ENCODE measurements around the gene PRRT3. TPM values are rescaled to one million over a fixed set of nuclear protein-coding genes. Genes with fewer than 3 reads are reported as not detected.
A peak's percentile ranks its signal among the peaks of the same experiment; 100 is the strongest.

PRRT3 gene
- total and polyA plus RNA-seq, 2 of the 13 experiments (the other 11 are each of a cell fraction or from before 2014, with no cell fraction given) = 0.22 to 0.44 TPM

DNA sequence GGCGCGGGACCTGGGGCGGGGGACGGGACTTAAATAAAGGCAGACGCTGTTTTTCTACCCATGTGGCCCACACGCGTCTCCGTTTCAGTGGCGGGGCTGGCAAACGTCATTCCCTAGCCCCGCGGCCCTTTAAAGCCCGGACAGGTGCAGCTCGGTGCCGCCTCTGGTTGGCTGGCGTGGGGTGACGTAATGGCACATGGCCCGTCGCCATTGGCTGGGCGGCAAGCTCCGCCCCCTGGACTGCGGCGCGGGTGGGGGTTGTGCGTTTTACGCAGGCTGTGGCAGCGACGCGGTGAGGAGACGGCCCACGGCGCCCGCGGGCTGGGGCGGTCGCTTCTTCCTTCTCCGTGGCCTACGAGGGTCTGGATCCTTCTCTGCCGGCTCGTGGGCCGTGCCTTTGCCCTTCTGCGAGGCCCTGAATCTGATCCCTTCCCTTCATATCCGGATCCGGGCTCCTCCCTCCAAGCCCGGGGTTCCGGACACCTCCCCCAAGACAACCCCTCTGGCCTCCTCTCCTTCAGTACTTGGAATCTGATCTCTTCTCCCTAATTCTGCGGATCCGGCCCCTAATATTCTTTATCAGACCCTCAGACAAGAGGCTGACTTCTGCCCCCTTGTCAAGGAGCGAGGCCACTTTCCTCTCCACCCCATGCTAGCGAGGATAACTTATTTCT lies 18.5 kb downstream of the PRRT3 start, which contains the start of gene CRELD1 (continued):
- no peak for TF ChIP-seq ZBTB3 (CRISPR knock-in tag; IDR thresholded peaks at IDR 0.05; ENCODE audit: borderline replicate concordance, low read depth)
- TF ChIP-seq SUZ12 (IDR thresholded peaks at IDR 0.05; ENCODE audit: low read depth, low read length) = no peak
- peak; percentile 93 for TF ChIP-seq RBM39 (IDR thresholded peaks at IDR 0.05; ENCODE audit: low read depth, low read length, poor library complexity, severe bottlenecking)
- TF ChIP-seq ZNF441 (CRISPR knock-in tag; IDR thresholded peaks at IDR 0.05; ENCODE audit: borderline replicate concordance) = no peak; the same call in 1 of the 2 replicates
- no peak for TF ChIP-seq ZNF282 (IDR thresholded peaks at IDR 0.05; ENCODE audit: partially characterized antibody)
- TF ChIP-seq, protein P1, sequence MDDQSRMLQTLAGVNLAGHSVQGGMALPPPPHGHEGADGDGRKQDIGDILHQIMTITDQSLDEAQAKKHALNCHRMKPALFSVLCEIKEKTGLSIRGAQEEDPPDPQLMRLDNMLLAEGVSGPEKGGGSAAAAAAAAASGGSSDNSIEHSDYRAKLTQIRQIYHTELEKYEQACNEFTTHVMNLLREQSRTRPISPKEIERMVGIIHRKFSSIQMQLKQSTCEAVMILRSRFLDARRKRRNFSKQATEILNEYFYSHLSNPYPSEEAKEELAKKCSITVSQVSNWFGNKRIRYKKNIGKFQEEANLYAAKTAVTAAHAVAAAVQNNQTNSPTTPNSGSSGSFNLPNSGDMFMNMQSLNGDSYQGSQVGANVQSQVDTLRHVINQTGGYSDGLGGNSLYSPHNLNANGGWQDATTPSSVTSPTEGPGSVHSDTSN (CRISPR knock-in tag; IDR thresholded peaks at IDR 0.05; ENCODE audit: borderline replicate concordance) = peak; percentile 41; the same call in 1 of the 2 replicates
- TF ChIP-seq HNF1B (CRISPR knock-in tag; IDR thresholded peaks at IDR 0.05) = no peak
- peak; percentile 14; the same call in 1 of the 2 replicates for TF ChIP-seq FOXC1 (CRISPR knock-in tag; IDR thresholded peaks at IDR 0.05; ENCODE audit: borderline replicate concordance)
- TF ChIP-seq SAP130 (CRISPR knock-in tag; IDR thresholded peaks at IDR 0.05; ENCODE audit: low read depth) = peak; percentile 93
- TF ChIP-seq ZNF138 (CRISPR knock-in tag; IDR thresholded peaks at IDR 0.05; ENCODE audit: low read depth) = no peak
- no peak for TF ChIP-seq ZNF784 (CRISPR knock-in tag; IDR thresholded peaks at IDR 0.05; ENCODE audit: borderline replicate concordance)
- no peak for TF ChIP-seq HES4 (CRISPR knock-in tag; IDR thresholded peaks at IDR 0.05; ENCODE audit: borderline replicate concordance)
- peak; percentile 61; the same call in 1 of the 2 replicates for TF ChIP-seq NR0B2 (CRISPR knock-in tag; IDR thresholded peaks at IDR 0.05)
- no peak for TF ChIP-seq SNAI1 (CRISPR knock-in tag; IDR thresholded peaks at IDR 0.05; ENCODE audit: borderline replicate concordance)
- 0 out of 2 replicates have a peak, but pooled peaks have one; percentile 10 for TF ChIP-seq ZNF652 (CRISPR knock-in tag; IDR thresholded peaks at IDR 0.05; ENCODE audit: borderline replicate concordance, low read depth)
- no peak for TF ChIP-seq SCMH1 (CRISPR knock-in tag; IDR thresholded peaks at IDR 0.05; ENCODE audit: borderline replicate concordance)
- 0 out of 2 replicates have a peak, but pooled peaks have one; percentile 59 for TF ChIP-seq ZNF251 (CRISPR knock-in tag; IDR thresholded peaks at IDR 0.05)
- TF ChIP-seq ZNF639 (CRISPR knock-in tag; conservative IDR thresholded peaks at IDR 0.05) = 0 out of 2 replicates have a peak, but pooled peaks have one; percentile 28
- peak; percentile 14; the same call in 1 of the 2 replicates for TF ChIP-seq FOXA3 (CRISPR knock-in tag; IDR thresholded peaks at IDR 0.05)
- peak; percentile 77 for TF ChIP-seq KAT8 (CRISPR knock-in tag; IDR thresholded peaks at IDR 0.05)
- no peak for TF ChIP-seq NR2F1 (CRISPR knock-in tag; IDR thresholded peaks at IDR 0.05)
- TF ChIP-seq ELF1 (CRISPR knock-in tag; IDR thresholded peaks at IDR 0.05) = peak; percentile 62
- TF ChIP-seq TGIF2 (CRISPR knock-in tag; IDR thresholded peaks at IDR 0.05) = no peak
- peak; percentile 44 for TF ChIP-seq SRSF1 (optimal IDR thresholded peaks at IDR 0.05; ENCODE audit: low read depth, low read length)

Measured in HepG2 (cell line).